Esophagus (tissue), 2 donors: ENCODE measurements around the gene PSME1. TPM values are rescaled to one million over a fixed set of nuclear protein-coding genes. Genes with fewer than 3 reads are reported as not detected.

Experiments
- H3K27ac ChIP-seq, 2 donors: one replicate each; pipeline ENCODE4 v1.5.1; 2013; ENCODE audit warnings: low read depth in 2 of 2, mild to moderate bottlenecking in 2 of 2, inconsistent platforms in 1 of 2, low read length in 1 of 2, moderate library complexity in 1 of 2
- H3K27me3 ChIP-seq, 2 donors: one replicate each; pipeline ENCODE4 v1.6.1; 2013; ENCODE audit warnings: low read length in 2 of 2, control low read depth in 1 of 2, mild to moderate bottlenecking in 1 of 2; ENCODE audit not compliant: insufficient read depth in 2 of 2, control insufficient read depth in 1 of 2
- H3K36me3 ChIP-seq, 2 donors: one replicate each; pipeline ENCODE4 v1.6.1; 2013; ENCODE audit warnings: low read length in 1 of 2; ENCODE audit not compliant: control insufficient read depth in 2 of 2, insufficient read depth in 2 of 2
- H3K4me1 ChIP-seq, 2 donors: one replicate each; pipeline ENCODE4 v1.6.1; 2013; ENCODE audit warnings: low read length in 1 of 2; ENCODE audit not compliant: control insufficient read depth in 2 of 2, insufficient read depth in 2 of 2
- H3K4me3 ChIP-seq, 2 donors: one replicate each; pipeline ENCODE4 v1.5.1; 2013; ENCODE audit warnings: low read length in 2 of 2, mild to moderate bottlenecking in 2 of 2, low read depth in 1 of 2, moderate library complexity in 1 of 2
- H3K9me3 ChIP-seq, 2 donors: one replicate each; pipeline ENCODE4 v1.6.1; 2013; ENCODE audit warnings: mild to moderate bottlenecking in 2 of 2, low read depth in 1 of 2, low read length in 1 of 2, moderate library complexity in 1 of 2; ENCODE audit not compliant: control insufficient read depth in 2 of 2, insufficient read depth in 1 of 2
- WGBS, 2 donors: extraction: QIAGEN DNeasy Blood & Tissue Kit; methylation state at CpG; one replicate each; pipeline ENCODE4 v1.1.7; 2013; 5-methylcytosine and 5-hydroxymethylcytosine counted together
- polyA plus RNA-seq, 2 donors: library from polyadenylated mRNA; stranded (reverse); fragments of 200-250 nt; gene quantifications; one replicate each; pipeline ENCODE4 v1.2.3, GENCODE V29; 2013
- donor health status: healthy with polysubstance abuse.
- donor health status: Bipolar disorder and iron deficiency.

Gene PSME1
- polyA plus RNA-seq, 2 donors = 146 to 198 TPM

DNA sequence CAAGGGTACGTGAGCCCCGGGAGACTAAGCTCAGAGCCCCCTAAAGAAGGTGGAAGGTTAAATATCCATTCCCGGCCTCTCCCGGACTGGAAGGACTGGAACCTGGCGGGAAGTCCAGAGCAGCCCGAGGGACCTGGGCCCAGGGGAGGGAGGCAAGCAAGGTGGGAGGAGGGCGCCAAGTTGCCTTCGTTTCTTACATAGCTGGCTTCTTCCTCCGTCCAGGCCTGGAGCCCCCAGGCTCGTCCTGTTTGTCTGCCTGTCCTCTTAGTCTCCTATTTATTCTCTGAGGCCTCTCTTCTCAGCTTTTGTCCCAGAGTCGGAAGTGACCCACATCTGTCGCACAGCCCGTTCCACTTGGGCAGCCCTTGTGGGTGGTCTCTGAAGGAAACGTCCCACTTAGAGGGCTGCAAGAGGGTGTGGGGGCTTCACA lies 41.1 kb upstream of the PSME1 start:
- WGBS, 2 donors = 4 to 9% methylated on average over 12 to 14 of the region's 14 CpGs
- peaks cover 2 to 15% of the 10 kb centered on the region in 2 donors for H3K4me1 ChIP-seq
- H3K27ac ChIP-seq = peak overlapping the region; percentile 97 to 98

DNA sequence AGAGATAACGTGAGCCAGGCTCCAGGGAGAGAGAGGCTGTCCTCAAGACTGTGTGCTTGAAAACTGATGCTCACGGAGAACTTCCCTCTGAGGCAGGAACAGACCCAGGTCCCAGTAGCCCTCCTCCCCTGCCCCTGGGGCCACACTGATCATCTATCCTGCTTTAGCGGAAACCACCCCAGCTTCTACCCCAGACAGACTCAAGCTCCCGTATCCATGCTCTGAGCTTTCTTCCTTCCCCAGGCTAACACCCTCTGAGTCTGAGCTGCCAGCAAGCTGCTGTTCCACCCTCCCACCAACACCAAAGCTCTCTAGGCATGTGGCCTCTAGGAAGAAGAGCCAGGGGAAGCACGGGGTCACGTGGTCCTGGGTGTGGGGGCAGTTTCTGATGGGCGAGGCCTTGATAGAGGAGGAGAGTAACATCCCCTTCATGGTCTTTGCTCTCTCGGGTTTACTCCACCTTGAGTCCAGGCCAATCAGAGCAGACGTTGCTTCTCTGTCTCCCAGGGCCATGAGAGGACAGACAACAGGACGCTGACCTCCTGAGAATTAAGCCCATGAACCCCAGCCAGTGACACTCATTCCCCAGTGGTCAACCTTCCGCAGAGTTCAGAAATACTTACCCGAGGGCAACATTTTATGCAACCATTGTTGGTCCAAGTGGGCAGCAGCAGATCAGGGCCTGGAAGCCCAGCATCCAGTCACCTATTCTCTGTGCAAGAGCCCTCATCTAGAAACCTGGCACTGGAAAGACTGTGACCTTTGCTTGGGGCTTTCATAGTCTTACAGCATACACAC lies 40.5 kb upstream of the PSME1 start:
- peak overlapping the region; percentile 97 to 98 for H3K27ac ChIP-seq
- H3K27me3 ChIP-seq = no peaks in the 10 kb centered on the region
- H3K9me3 ChIP-seq = no peaks in the 10 kb centered on the region
- peak overlapping the region; percentile 70 to 86 for H3K4me3 ChIP-seq
- H3K4me1 ChIP-seq = peaks cover 2 to 15% of the 10 kb centered on the region in 2 donors
- 38 to 46% methylated on average over 12 of the region's 12 CpGs for WGBS, 2 donors
- H3K36me3 ChIP-seq = peaks cover 3% of the 10 kb centered on the region in 2 donors

More for the DNA sequence above, 41.1 kb upstream of the PSME1 start:
- Histone ChIP-seq H3K27me3 (no peaks in the 10 kb centered on the region), H3K9me3 (no peaks in the 10 kb centered on the region), H3K4me3 (peak overlapping the region; percentile 70 to 86), H3K36me3 (peaks cover 3% of the 10 kb centered on the region in 2 donors)

DNA sequence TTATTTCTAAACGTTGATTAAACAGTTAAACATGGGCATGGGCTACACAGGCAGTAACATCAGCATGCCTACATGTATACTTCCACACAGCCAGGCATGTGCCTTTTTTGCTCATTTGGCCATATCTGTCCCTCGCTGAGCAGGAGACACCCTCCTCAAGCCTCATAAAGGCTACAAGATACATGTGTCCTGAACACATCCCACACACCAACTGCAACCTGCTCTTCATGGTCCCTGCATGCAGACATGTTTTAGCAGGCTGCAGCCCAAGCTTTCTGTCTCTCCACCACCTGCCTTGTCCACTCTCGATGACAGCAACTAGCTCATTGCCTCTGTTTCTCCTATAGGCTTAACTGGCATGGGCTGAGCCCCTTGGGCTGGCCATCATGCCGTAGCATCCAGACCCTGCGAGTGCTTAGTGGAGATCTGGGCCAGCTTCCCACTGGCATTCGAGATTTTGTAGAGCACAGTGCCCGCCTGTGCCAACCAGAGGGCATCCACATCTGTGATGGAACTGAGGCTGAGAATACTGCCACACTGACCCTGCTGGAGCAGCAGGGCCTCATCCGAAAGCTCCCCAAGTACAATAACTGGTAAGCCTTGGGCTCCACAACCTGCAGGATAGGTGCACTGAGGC lies 39.3 kb upstream of the PSME1 start:
- peaks cover 2 to 15% of the 10 kb centered on the region in 2 donors for H3K4me1 ChIP-seq
- H3K27ac ChIP-seq = no peak overlapping the region
- WGBS, 2 donors = 91 to 95% methylated on average over 8 of the region's 8 CpGs
- no peaks in the 10 kb centered on the region for H3K27me3 ChIP-seq
- no peaks in the 10 kb centered on the region for H3K9me3 ChIP-seq
- H3K36me3 ChIP-seq = peaks cover 3 to 6% of the 10 kb centered on the region in 2 donors
- no peak overlapping the region for H3K4me3 ChIP-seq

DNA sequence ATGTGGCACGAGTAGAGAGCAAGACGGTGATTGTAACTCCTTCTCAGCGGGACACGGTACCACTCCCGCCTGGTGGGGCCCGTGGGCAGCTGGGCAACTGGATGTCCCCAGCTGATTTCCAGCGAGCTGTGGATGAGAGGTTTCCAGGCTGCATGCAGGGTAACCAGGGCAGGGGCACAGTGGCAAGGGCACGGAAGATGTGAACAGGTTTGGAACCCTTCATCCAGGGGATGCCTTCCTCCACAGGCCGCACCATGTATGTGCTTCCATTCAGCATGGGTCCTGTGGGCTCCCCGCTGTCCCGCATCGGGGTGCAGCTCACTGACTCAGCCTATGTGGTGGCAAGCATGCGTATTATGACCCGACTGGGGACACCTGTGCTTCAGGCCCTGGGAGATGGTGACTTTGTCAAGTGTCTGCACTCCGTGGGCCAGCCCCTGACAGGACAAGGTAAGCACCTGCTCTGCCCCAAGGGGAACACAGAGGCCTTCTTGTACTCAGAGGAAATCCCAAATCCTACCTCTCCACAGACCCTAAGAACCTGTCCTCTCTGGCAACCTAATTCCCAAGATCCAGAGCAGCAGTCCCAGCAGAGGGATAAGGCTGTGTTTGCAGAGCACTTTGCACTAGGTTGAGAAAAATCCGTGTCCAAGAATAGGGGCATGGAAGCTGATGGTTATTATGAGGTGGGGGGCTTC lies 37.6 kb upstream of the PSME1 start:
- WGBS, 2 donors = 95% methylated on average over 16 of the region's 16 CpGs
- Histone ChIP-seq H3K36me3 (peaks cover 3 to 6% of the 10 kb centered on the region in 2 donors), H3K27ac (no peak overlapping the region), H3K9me3 (no peaks in the 10 kb centered on the region), H3K27me3 (no peaks in the 10 kb centered on the region), H3K4me1 (peaks cover 2 to 15% of the 10 kb centered on the region in 2 donors), H3K4me3 (no peak overlapping the region)

DNA sequence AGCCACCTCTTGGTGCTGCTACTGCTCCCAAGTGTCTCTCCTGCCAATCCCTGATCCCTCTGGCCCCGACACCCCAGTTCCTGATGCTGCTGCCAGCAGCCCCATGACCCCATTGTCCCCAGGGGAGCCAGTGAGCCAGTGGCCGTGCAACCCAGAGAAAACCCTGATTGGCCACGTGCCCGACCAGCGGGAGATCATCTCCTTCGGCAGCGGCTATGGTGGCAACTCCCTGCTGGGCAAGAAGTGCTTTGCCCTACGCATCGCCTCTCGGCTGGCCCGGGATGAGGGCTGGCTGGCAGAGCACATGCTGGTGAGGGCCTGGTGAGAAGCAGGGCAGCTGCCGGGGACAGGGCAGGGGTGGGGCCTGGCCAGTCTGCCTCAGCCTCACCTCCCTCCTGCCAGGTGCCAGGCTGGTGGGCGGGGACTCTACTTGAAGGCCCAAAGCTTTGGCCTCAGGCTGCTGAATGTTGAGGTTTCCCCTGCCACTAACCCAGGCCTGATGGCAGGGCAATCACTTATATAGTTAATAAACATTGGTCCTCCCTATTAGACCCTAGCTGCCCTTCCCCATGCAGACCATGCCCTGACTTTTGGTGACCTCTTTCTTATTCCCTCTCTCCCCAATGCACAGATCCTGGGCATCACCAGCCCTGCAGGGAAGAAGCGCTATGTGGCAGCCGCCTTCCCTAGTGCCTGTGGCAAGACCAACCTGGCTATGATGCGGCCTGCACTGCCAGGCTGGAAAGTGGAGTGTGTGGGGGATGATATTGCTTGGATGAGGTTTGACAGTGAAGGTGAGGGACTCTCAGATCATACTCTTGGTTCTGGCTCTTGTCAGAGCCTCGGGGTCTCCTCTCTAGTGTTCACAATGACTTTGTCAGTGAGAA lies 36.8 kb upstream of the PSME1 start:
- H3K27me3 ChIP-seq = no peaks in the 10 kb centered on the region
- 77 to 86% methylated on average over 17 of the region's 17 CpGs for WGBS, 2 donors
- H3K27ac ChIP-seq = no peak overlapping the region
- H3K4me3 ChIP-seq = no peak overlapping the region
- peaks cover 2 to 12% of the 10 kb centered on the region in 2 donors for H3K4me1 ChIP-seq
- H3K36me3 ChIP-seq = peaks cover 3 to 6% of the 10 kb centered on the region in 2 donors
- no peaks in the 10 kb centered on the region for H3K9me3 ChIP-seq

DNA sequence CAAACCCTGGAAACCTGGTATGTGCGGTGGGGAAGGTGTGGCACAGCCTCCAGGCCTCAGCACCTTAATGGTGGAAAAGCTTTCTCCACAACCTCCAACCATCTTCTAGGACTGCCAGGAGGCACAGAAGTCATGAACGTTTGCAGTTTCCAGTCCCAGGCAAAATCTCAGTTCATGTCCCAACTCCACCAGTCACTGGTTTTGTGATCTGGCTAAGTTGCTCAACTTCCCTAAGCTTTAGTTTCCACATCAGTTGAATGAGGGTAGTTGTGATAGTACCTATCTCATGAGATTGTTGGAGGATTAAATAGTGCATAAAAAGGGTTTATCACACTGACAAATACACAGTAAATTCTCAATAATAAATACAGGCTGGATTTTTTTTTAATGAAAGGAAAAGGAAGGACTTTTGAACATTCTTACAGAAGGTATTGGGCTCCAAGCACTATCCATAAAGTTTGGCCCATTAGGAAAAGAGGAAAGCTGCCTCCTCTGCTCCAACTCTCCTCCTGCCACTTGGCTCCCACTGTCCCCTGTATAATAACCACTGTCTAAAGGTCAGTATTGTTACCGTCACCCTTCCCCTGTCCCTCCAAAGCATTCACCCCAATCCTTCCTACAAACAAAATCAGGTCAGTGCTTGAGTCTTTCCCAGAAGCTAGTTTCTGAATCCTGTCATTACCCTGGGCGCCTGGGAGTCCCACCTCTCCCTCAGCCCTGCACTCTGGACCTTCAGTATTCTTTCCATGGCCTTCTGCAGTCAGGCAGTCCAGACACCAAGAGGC lies 35.6 kb upstream of the PSME1 start:
- 75 to 82% methylated on average over 4 of the region's 4 CpGs for WGBS, 2 donors
- H3K36me3 ChIP-seq = peaks cover 3 to 6% of the 10 kb centered on the region in 2 donors
- H3K4me3 ChIP-seq = no peak overlapping the region
- no peaks in the 10 kb centered on the region for H3K27me3 ChIP-seq
- H3K9me3 ChIP-seq = no peaks in the 10 kb centered on the region
- no peak overlapping the region for H3K27ac ChIP-seq
- peaks cover 0 to 6% of the 10 kb centered on the region in 2 donors for H3K4me1 ChIP-seq

DNA sequence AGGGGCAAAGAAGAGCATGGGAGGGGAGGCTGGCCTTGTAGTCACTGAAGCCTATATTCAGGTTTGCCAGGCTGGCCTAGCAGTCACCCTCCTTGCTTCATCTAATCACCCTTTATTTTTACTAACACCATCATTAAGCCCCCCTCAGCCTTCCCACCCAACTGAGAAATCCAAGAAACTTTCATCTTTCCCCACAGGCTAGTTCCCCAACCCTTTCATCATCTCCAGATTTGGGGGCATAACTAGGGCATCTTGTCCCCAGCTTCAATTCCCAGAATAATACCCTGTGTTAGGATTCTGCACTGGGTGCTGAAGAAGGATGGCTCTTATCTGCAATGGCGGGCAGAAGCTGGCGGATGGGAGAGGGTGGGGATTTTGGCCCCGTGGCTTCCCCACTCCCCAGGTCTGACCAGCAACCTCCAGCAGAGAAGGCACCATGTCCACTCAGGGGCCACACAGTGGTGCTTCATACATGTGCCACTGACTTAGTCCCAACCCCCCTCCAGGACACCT lies 35.0 kb upstream of the PSME1 start:
- Histone ChIP-seq H3K4me1 (peaks cover 0 to 3% of the 10 kb centered on the region in 2 donors), H3K9me3 (no peaks in the 10 kb centered on the region), H3K36me3 (peaks cover 3 to 6% of the 10 kb centered on the region in 2 donors), H3K27ac (no peak overlapping the region), H3K4me3 (no peak overlapping the region), H3K27me3 (no peaks in the 10 kb centered on the region)
- 91 to 100% methylated on average over 3 of the region's 3 CpGs for WGBS, 2 donors

DNA sequence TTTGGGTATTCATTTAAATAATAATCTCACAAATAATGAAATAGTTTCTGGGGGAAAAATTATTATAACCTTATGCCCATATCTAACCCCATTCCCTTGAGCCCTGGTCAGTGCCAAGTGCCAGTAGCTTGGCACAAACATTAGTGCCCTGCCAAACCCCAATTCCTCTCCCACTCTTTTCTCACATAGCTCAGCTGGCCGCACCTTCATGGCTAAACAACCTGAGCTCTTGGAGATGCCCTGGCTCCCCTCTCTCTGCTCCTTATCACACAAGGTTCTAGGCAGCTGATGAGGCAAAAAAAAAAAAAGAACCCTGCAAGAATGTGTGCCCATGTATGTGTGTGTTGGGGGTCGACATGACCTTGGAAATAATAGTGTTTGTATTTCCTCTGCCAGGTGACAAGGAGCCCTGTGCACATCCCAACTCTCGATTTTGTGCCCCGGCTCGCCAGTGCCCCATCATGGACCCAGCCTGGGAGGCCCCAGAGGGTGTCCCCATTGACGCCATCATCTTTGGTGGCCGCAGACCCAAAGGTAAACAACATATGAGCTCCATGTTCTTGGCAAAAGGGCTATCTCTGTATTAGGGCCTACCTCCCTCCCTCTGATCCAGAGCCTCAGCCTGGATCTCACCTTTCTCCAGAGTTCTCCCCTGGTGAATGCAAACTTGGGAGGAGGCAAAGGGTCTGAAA lies 33.5 kb upstream of the PSME1 start:
- Histone ChIP-seq H3K9me3 (no peaks in the 10 kb centered on the region), H3K4me3 (no peak overlapping the region), H3K4me1 (peaks cover 0 to 3% of the 10 kb centered on the region in 2 donors), H3K27ac (no peak overlapping the region), H3K27me3 (no peaks in the 10 kb centered on the region), H3K36me3 (peaks cover 3 to 6% of the 10 kb centered on the region in 2 donors)
- WGBS, 2 donors = 92 to 93% methylated on average over 7 of the region's 7 CpGs
